ENCODE results near the gene TMEM52. TPM values are rescaled to one million over a fixed set of nuclear protein-coding genes. Genes with fewer than 3 reads are reported as not detected.
A peak's percentile ranks its signal among the peaks of the same experiment; 100 is the strongest.

Gene TMEM52
- total RNA-seq, 4 donors from 2014 or later, result 1.1 to 3.6 (median 3.0) TPM

DNA sequence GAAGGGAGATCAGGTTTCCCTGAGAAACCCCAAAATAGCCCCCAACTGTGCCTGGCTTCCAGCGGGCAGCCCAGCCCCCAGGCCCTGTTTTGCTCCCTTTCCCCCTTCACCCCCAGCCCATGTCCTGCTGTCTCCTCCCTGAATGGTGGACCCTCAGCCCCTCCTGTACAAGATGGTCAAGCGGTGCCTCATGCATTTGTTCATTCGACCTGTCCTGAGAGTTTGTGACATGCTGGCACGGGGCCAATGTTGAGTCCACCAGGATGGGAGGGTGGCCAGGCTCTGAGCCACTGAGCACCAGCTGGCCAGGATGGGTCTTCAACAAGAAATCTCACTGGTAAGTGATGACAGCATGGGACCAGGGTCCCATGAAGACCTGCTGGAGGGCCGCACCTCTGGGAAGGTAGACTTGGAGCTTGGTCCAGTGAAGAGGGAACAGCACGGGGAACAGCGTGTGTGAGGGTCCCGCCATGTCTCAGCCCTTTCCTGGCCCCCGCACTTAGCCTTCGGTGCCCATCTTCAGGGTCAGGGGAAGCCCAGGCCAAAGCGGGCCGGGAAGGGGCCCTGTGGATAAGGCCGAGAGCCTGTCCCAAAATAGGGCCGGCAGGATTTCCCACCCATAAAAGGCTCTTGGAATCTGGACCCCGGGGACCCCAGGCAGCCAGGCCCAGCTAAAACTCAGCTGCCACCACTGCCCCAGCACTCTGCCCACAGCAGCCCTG is 3.9 kb downstream of the TMEM52 start, which contains the start of gene CALML6:
Gene CALML6, plus strand, starts transcription at position 290 of the 722 bp plus-strand sequence. Its CDS starts 21 bp downstream, at position 311.
- H3K36me3 ChIP-seq, result no peaks in the 10 kb centered on the region
- intact Hi-C loops (cut with DNase I), result no loop called here
- DNase-seq, result no peak
- H3K27ac ChIP-seq, result peak within 1 kb of the TSS in 2 of 4 donors; percentile 54 to 58
- WGBS, 2 donors, result 80% methylated on average over 7 to 12 of the region's 15 CpGs
- H3K9me3 ChIP-seq, result no peaks in the 10 kb centered on the region
- H3K27me3 ChIP-seq, result peaks cover 0 to 5% (median 0%) of the 10 kb centered on the region in 4 donors
- H3K4me1 ChIP-seq, result peaks cover 11 to 54% (median 14%) of the 10 kb centered on the region in 3 donors
- H3K4me3 ChIP-seq, result no peak within 1 kb of the TSS
- TF ChIP-seq POLR2A (IDR thresholded peaks at IDR 0.05) (no peak), CTCF (IDR thresholded peaks at IDR 0.05) (no peak)

DNA sequence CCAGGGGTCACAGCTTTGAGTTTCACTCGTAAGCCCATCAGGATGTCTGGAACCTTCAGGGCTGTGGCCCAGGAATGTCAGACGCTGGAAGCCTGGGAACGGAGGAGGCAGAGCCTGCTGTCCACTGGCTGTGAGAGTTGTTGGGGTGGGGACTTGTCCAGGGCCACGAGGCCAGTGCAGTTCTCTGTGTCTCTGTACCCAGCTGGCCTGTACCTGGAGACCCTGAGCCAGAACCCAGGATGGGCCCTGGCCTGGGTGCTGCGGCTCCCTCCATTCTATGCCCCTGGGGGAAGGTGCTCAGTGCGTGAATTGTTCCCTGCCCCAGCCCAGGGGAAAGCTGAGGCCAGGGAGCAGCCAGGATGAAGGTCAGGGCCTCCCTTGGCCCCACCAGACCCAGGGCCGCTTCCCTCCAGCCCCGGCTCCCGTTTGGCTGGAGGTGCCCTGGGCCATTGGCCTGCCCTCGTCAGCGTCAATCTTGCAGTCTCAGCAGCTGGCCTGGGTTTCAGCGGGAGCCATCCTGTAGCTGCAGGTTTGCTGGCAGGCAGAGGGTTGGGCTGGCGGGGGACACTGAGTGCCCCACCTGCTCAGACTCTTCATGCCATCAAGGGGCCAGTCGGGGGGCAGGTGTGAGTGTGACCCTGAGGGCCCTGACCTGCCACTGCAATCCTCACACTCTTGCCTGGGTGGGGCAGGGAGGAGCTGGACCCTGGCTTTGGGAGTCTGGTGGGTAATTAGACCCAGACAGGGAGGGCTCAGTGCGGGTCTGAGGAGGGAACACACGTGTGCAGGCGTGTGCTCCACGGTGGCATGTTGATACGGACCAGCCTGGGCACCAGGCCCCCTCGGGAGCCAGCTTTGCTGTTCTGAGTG is 4.7 kb downstream of the TMEM52 start:
- WGBS, 2 donors, result 46 to 60% methylated on average over 5 to 6 of the region's 20 CpGs
- H3K36me3 ChIP-seq, result no peaks in the 10 kb centered on the region
- peaks cover 16 to 54% (median 17%) of the 10 kb centered on the region in 3 donors for H3K4me1 ChIP-seq
- DNase-seq, result no peak
- H3K27ac ChIP-seq, result peak overlapping the region in 2 of 4 donors; percentile 54 to 58
- H3K9me3 ChIP-seq, result no peaks in the 10 kb centered on the region
- H3K27me3 ChIP-seq, result peaks cover 0 to 5% (median 0%) of the 10 kb centered on the region in 4 donors
- TF ChIP-seq POLR2A (IDR thresholded peaks at IDR 0.05) (no peak), CTCF (IDR thresholded peaks at IDR 0.05) (no peak)
- intact Hi-C loops (cut with DNase I), result no loop called here
- no peak overlapping the region for H3K4me3 ChIP-seq

- no peak for DNase-seq
- H3K27ac ChIP-seq, result no peak overlapping the region
- no peak overlapping the region for H3K4me3 ChIP-seq
- 67 to 87% methylated on average over 9 of the region's 13 CpGs for WGBS, 2 donors
- intact Hi-C loops (cut with DNase I), result no loop called here
- peaks cover 0 to 5% (median 0%) of the 10 kb centered on the region in 4 donors for H3K27me3 ChIP-seq
- no peak for TF ChIP-seq CTCF (IDR thresholded peaks at IDR 0.05)
- TF ChIP-seq POLR2A (IDR thresholded peaks at IDR 0.05), result no peak
- no peaks in the 10 kb centered on the region for H3K36me3 ChIP-seq
- peaks cover 13 to 61% (median 24%) of the 10 kb centered on the region in 3 donors for H3K4me1 ChIP-seq
- H3K9me3 ChIP-seq, result no peaks in the 10 kb centered on the region
These were observed 7.6 kb downstream of the TMEM52 start for GRCh38 chr1:1911350-1912041.

- WGBS, 2 donors, result 88 to 100% methylated on average over 5 to 6 of the region's 22 CpGs
- intact Hi-C loops (cut with DNase I), result no loop called here
- no peaks in the 10 kb centered on the region for H3K36me3 ChIP-seq
- TF ChIP-seq CTCF (IDR thresholded peaks at IDR 0.05) (no peak), POLR2A (IDR thresholded peaks at IDR 0.05) (no peak)
- DNase-seq, result no peak
- H3K27me3 ChIP-seq, result peaks cover 0 to 5% (median 0%) of the 10 kb centered on the region in 4 donors
- H3K4me3 ChIP-seq, result no peak overlapping the region
- peaks cover 13 to 61% (median 24%) of the 10 kb centered on the region in 3 donors for H3K4me1 ChIP-seq
- H3K27ac ChIP-seq, result no peak overlapping the region
- H3K9me3 ChIP-seq, result no peaks in the 10 kb centered on the region
These were observed 8.3 kb downstream of the TMEM52 start for GRCh38 chr1:1910651-1911331.

Data from esophagus squamous epithelium (tissue), 5 donors.